Mesodermal cell (in vitro differentiated cells): ENCODE data around the gene SETD2.
"Not testable (repeated sequence)": the region's sequence is repeated elsewhere in the genome, so short reads cannot be mapped to it uniquely, and the experiment has no call there.

Experiments used
- H3K27ac ChIP-seq: 2 replicates; pipeline ENCODE4 v1.7.0; 2013; ENCODE audit warnings: mild to moderate bottlenecking, low read depth, low read length, moderate library complexity; ENCODE audit not compliant: severe bottlenecking
- H3K36me3 ChIP-seq: 2 replicates; pipeline ENCODE4 v1.7.1; 2013; ENCODE audit warnings: mild to moderate bottlenecking, low read length, moderate library complexity; ENCODE audit not compliant: control insufficient read depth, insufficient read depth
- H3K4me1 ChIP-seq: one replicate; pipeline ENCODE4 v1.7.1; 2013; ENCODE audit warnings: mild to moderate bottlenecking, low read length; ENCODE audit not compliant: insufficient read depth, control insufficient read depth, poor library complexity, severe bottlenecking
- H3K4me3 ChIP-seq: 2 replicates; pipeline ENCODE4 v1.7.0; 2013; ENCODE audit warnings: low read length, control low read depth, mild to moderate bottlenecking; ENCODE audit not compliant: insufficient read depth, poor library complexity, severe bottlenecking; ENCODE audit errors: extremely low read depth
- H3K9me3 ChIP-seq: 2 replicates; pipeline ENCODE4 v1.7.1; 2013; ENCODE audit warnings: mild to moderate bottlenecking, low read length, moderate library complexity; ENCODE audit not compliant: control insufficient read depth
- WGBS, 2 experiments: methylation state at CpG; one replicate each; pipeline ENCODE4 v1.1.5; 2013; ENCODE audit warnings: missing lambda C conversion rate in 2 of 2; ENCODE audit not compliant: insufficient coverage in 2 of 2; 5-methylcytosine and 5-hydroxymethylcytosine counted together

The SETD2 gene

DNA sequence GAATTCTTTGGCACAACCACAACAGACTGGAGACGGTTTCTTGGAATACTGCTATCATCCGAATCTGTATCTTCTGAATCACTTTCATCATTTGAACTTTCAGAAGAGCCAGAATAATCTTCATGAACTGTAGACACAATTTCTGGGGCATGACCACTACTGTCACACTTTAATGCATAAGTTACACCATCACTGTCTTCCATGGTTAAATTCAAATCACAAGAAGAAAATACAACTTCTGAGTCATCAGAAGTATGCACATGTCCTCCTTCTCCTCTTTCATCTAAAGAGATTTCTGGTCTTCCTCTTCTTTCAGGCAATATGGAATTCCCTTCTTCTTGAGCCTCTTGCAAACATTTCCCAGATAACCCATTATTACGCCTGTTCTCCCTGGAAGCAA, 42.5 kb downstream of the SETD2 start:
- H3K4me1 ChIP-seq: no peaks in the 10 kb centered on the region
- WGBS, 2 experiments: 97 to 100% methylated on average over 3 of the region's 3 CpGs
- no peaks in the 10 kb centered on the region for H3K9me3 ChIP-seq
- no peak overlapping the region for H3K4me3 ChIP-seq
- H3K27ac ChIP-seq: no peak overlapping the region
- H3K36me3 ChIP-seq: peaks cover 66% of the 10 kb centered on the region

- 100% methylated on average over 1 of the region's 1 CpG for WGBS, 2 experiments
- Histone ChIP-seq H3K36me3 (peaks cover 64% of the 10 kb centered on the region), H3K4me1 (no peaks in the 10 kb centered on the region)
These were observed 43.8 kb downstream of the SETD2 start for GRCh38 chr3:47120138-47120537.

GRCh38 chr3:47119387-47119786, 44.5 kb downstream of the SETD2 start:
- H3K4me1 ChIP-seq, H3K4me3 ChIP-seq, H3K9me3 ChIP-seq, H3K27ac ChIP-seq: not testable (repeated sequence)
- 100% methylated on average over 1 to 3 of the region's 5 CpGs for WGBS, 2 experiments
- H3K36me3 ChIP-seq: peaks cover 68% of the 10 kb centered on the region

More at GRCh38 chr3:47120138-47120537, 43.8 kb downstream of the SETD2 start:
- H3K27ac ChIP-seq: no peak overlapping the region
- no peaks in the 10 kb centered on the region for H3K9me3 ChIP-seq
- H3K4me3 ChIP-seq: no peak overlapping the region

DNA sequence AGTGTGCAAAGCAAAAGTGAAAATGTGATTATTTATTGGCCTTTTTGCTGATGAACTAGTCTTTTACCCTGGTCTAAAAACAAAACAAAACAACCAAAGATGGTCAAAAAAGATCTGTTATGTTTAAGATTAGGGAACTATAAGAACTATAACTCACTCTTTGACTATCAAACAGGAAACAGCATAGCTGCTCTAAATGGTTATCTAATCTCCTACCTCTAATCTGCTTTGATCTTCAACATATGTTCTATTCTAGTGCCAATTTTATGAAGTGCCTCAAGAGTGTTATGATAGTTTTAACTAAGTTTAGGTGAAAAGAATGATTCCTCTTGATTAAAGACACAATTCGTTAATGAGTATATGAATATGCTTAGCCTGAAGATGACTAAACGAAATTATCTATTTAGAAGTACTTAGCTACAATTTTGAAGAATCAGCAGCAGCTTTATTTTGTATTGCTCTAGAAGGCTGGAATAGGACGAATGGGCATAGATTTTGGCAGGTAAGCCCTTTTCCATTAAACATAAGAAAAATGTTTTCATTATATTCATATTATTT, 46.0 kb downstream of the SETD2 start:
- Histone ChIP-seq H3K4me3 (no peak overlapping the region), H3K27ac (no peak overlapping the region), H3K9me3 (no peaks in the 10 kb centered on the region), H3K36me3 (peaks cover 67% of the 10 kb centered on the region), H3K4me1 (peaks cover 2% of the 10 kb centered on the region)
- 80% methylated on average over 1 of the region's 3 CpGs; no CpG with 5 or more reads in 1 of the 2 experiments for WGBS, 2 experiments

- H3K27ac ChIP-seq, H3K4me1 ChIP-seq, H3K4me3 ChIP-seq, H3K9me3 ChIP-seq: not testable (repeated sequence)
- H3K36me3 ChIP-seq: peaks cover 64% of the 10 kb centered on the region
- 100% methylated on average over 1 of the region's 2 CpGs for WGBS, 2 experiments
These were observed 48.4 kb downstream of the SETD2 start for GRCh38 chr3:47115524-47115923.

GRCh38 chr3:47113669-47114365, 50.1 kb downstream of the SETD2 start:
- H3K4me1 ChIP-seq: peaks cover 10% of the 10 kb centered on the region
- WGBS, 2 experiments: 90 to 94% methylated on average over 3 of the region's 5 CpGs
- H3K9me3 ChIP-seq: no peaks in the 10 kb centered on the region
- H3K36me3 ChIP-seq: peaks cover 63% of the 10 kb centered on the region
- peak overlapping the region; percentile 50 for H3K27ac ChIP-seq
- H3K4me3 ChIP-seq: no peak overlapping the region

- H3K9me3 ChIP-seq: no peaks in the 10 kb centered on the region
- no peak overlapping the region for H3K27ac ChIP-seq
- H3K36me3 ChIP-seq: peaks cover 63% of the 10 kb centered on the region
- WGBS, 2 experiments: 100% methylated on average over 1 to 2 of the region's 2 CpGs
- no peak overlapping the region for H3K4me3 ChIP-seq
- H3K4me1 ChIP-seq: peaks cover 15% of the 10 kb centered on the region
These were observed 50.9 kb downstream of the SETD2 start for GRCh38 chr3:47112997-47113396.

DNA sequence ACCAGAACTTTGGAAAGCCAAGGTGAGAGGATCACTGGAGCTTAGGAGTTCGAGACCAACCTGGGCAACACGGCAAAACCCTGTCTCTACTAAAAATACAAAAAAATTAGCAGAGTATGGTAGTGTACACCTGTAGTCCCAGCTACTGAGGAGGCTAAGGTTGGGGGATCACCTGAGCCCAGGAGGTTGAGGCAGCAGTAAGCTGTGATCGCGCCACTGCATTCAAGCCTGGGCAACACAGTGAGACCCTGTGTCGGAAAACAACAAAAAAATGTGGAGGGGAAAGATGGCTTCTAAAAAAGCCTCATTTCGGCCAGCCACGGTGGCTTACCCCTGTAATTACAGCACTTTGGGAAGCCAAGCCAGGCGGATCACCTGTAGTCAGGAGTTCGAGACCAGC, 54.5 kb downstream of the SETD2 start:
- Histone ChIP-seq H3K36me3 (peaks cover 59% of the 10 kb centered on the region), H3K27ac (peak overlapping the region; percentile 11)

GRCh38 chr3:47108546-47108945, 55.4 kb downstream of the SETD2 start:
- H3K36me3 ChIP-seq: peaks cover 51% of the 10 kb centered on the region
- H3K4me1 ChIP-seq: peaks cover 16% of the 10 kb centered on the region
- H3K9me3 ChIP-seq: no peaks in the 10 kb centered on the region
- peak overlapping the region; percentile 41 for H3K27ac ChIP-seq
- no CpG with 5 or more reads among the region's 1 CpG for WGBS, 2 experiments
- no peak overlapping the region for H3K4me3 ChIP-seq

More for the DNA sequence above, 54.5 kb downstream of the SETD2 start:
- Histone ChIP-seq H3K9me3 (no peaks in the 10 kb centered on the region), H3K4me3 (no peak overlapping the region), H3K4me1 (peaks cover 16% of the 10 kb centered on the region)
- WGBS, 2 experiments: 92 to 93% methylated on average over 4 to 6 of the region's 9 CpGs

GRCh38 chr3:47104259-47104658, 59.7 kb downstream of the SETD2 start:
- Histone ChIP-seq H3K4me1 (peaks cover 10% of the 10 kb centered on the region), H3K36me3 (peaks cover 38% of the 10 kb centered on the region)

GRCh38 chr3:47103619-47104018, 60.3 kb downstream of the SETD2 start:
- H3K27ac ChIP-seq: no peak overlapping the region
- H3K9me3 ChIP-seq: no peaks in the 10 kb centered on the region
- WGBS, 2 experiments: 36 to 40% methylated on average over 2 of the region's 2 CpGs
- peaks cover 8% of the 10 kb centered on the region for H3K4me1 ChIP-seq
- H3K36me3 ChIP-seq: peaks cover 43% of the 10 kb centered on the region
- no peak overlapping the region for H3K4me3 ChIP-seq

More at GRCh38 chr3:47104259-47104658, 59.7 kb downstream of the SETD2 start:
- no peaks in the 10 kb centered on the region for H3K9me3 ChIP-seq
- H3K27ac ChIP-seq: no peak overlapping the region
- no peak overlapping the region for H3K4me3 ChIP-seq
